SK-N-SH treated with all-trans-retinoic acid at 6 μM for 48 hours (cell line): ENCODE data around the gene OR4D6.

Experiments used
- ATAC-seq: fragments of 200-7000 bp; cut with Tn5 transposase; 3 replicates; pipeline ENCODE4 v1.9.1; 2020; ENCODE audit warnings: mild to moderate bottlenecking, moderate library complexity
- ARNTL ChIP-seq: fragments of 450-650 bp; formaldehyde crosslinking; IDR thresholded peaks from 2 replicates; pipeline ENCODE4 v1.5.0; 2020; ENCODE audit warnings: low read depth, mild to moderate bottlenecking, moderate library complexity, borderline replicate concordance
- BACH2 ChIP-seq: fragments of 250-450 bp; sonication (Bioruptor Pico); IDR thresholded peaks from 2 replicates; pipeline ENCODE4 v1.9.0; 2021; ENCODE audit warnings: mild to moderate bottlenecking, borderline replicate concordance
- CSDC2 ChIP-seq: fragments of 250-450 bp; sonication (Bioruptor Pico); IDR thresholded peaks from 2 replicates; pipeline ENCODE4 v1.5.0; 2020; ENCODE audit warnings: mild to moderate bottlenecking, moderate library complexity
- ESRRG ChIP-seq: fragments of 250-450 bp; sonication (Bioruptor Pico); IDR thresholded peaks from 2 replicates; pipeline ENCODE4 v1.6.1; 2021; ENCODE audit warnings: mild to moderate bottlenecking
- ISL1 ChIP-seq: fragments of 250-450 bp; sonication (Bioruptor Pico); IDR thresholded peaks from 2 replicates; pipeline ENCODE4 v2.1.2; 2022; ENCODE audit warnings: mild to moderate bottlenecking, moderate library complexity
- OSR1 ChIP-seq: fragments of 250-450 bp; sonication (Bioruptor Pico); IDR thresholded peaks from 2 replicates; pipeline ENCODE4 v1.8.0; 2022; ENCODE audit warnings: moderate library complexity, mild to moderate bottlenecking, inconsistent platforms
- PPARA ChIP-seq: fragments of 250-450 bp; sonication (Bioruptor Pico); IDR thresholded peaks from 2 replicates; pipeline ENCODE4 v1.5.0; 2020; ENCODE audit warnings: mild to moderate bottlenecking, borderline replicate concordance
- SNAI2 ChIP-seq: fragments of 250-450 bp; sonication (Bioruptor Pico); IDR thresholded peaks from 2 replicates; pipeline ENCODE4 v1.5.0; 2020; ENCODE audit warnings: mild to moderate bottlenecking, moderate library complexity
- TCF4 ChIP-seq: fragments of 250-450 bp; sonication (Bioruptor Pico); IDR thresholded peaks from 2 replicates; pipeline ENCODE4 v1.8.0; 2021; ENCODE audit warnings: mild to moderate bottlenecking, moderate library complexity, borderline replicate concordance
- TOX ChIP-seq: fragments of 250-450 bp; sonication (Bioruptor Pico); IDR thresholded peaks from 2 replicates; pipeline ENCODE4 v1.8.0; 2021; ENCODE audit warnings: mild to moderate bottlenecking, moderate library complexity, borderline replicate concordance
- ZC3H10 ChIP-seq: fragments of 250-450 bp; sonication (Bioruptor Pico); IDR thresholded peaks from 2 replicates; pipeline ENCODE4 v1.5.1; 2021; ENCODE audit warnings: mild to moderate bottlenecking, moderate library complexity
- ZFP3 ChIP-seq: fragments of 250-450 bp; sonication (Bioruptor Pico); IDR thresholded peaks from 2 replicates; pipeline ENCODE4 v1.5.0; 2020; ENCODE audit warnings: mild to moderate bottlenecking, moderate library complexity
- ZFP30 ChIP-seq: fragments of 450-650 bp; formaldehyde crosslinking; IDR thresholded peaks from 2 replicates; pipeline ENCODE4 v1.5.0; 2022; ENCODE audit warnings: mild to moderate bottlenecking, moderate library complexity
- ZNF565 ChIP-seq: fragments of 450-650 bp; formaldehyde crosslinking; conservative IDR thresholded peaks from 2 replicates; pipeline ENCODE4 v1.5.0; 2020; ENCODE audit warnings: low read depth, mild to moderate bottlenecking, moderate library complexity
- ZNF70 ChIP-seq: fragments of 450-650 bp; formaldehyde crosslinking; IDR thresholded peaks from 2 replicates; pipeline ENCODE4 v1.5.0; 2020; ENCODE audit warnings: mild to moderate bottlenecking, moderate library complexity
- ZNF8 ChIP-seq: fragments of 450-650 bp; formaldehyde crosslinking; IDR thresholded peaks from 2 replicates; pipeline ENCODE4 v1.5.0; 2020; ENCODE audit warnings: mild to moderate bottlenecking, moderate library complexity
- TF ChIP-seq, protein P1 (sequence below): fragments of 250-450 bp; sonication (Bioruptor Pico); IDR thresholded peaks from 2 replicates; pipeline ENCODE4 v1.5.0; 2020; ENCODE audit warnings: mild to moderate bottlenecking, moderate library complexity
- TF ChIP-seq, protein P2 (sequence below): fragments of 250-450 bp; sonication (Bioruptor Pico); IDR thresholded peaks from 2 replicates; pipeline ENCODE4 v1.8.0; 2020; ENCODE audit warnings: mild to moderate bottlenecking, moderate library complexity, borderline replicate concordance
- TF ChIP-seq, protein P3 (sequence below): fragments of 250-450 bp; sonication (Bioruptor Pico); IDR thresholded peaks from 2 replicates; pipeline ENCODE4 v1.5.1; 2020; ENCODE audit warnings: low read depth, mild to moderate bottlenecking, moderate library complexity
- TF ChIP-seq, protein P4 (sequence below): fragments of 250-450 bp; sonication (Bioruptor Pico); IDR thresholded peaks from 2 replicates; pipeline ENCODE4 v1.8.0; 2021; ENCODE audit warnings: low read depth, mild to moderate bottlenecking, moderate library complexity, borderline replicate concordance
- TF ChIP-seq, protein P5 (sequence below): fragments of 250-450 bp; sonication (Bioruptor Pico); IDR thresholded peaks from 2 replicates; pipeline ENCODE4 v1.5.1; 2021; ENCODE audit warnings: mild to moderate bottlenecking, moderate library complexity

Gene OR4D6

DNA sequence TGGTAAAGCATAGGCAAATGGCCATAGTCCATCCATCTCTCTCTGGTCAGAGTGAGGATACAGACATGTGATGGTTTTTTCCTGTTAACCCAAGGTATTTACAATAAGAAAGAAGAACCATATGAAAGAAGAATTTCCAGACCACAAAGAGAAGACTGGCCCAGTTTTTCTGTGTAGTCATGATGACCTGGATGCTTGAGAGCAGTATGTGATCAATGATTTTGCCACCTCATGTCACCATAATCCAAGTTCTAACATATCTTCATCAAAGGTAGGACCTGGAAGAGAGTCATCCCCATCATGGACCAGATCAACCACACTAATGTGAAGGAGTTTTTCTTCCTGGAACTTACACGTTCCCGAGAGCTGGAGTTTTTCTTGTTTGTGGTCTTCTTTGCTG is at the start of gene OR4D6:
Gene OR4D6 (plus strand): TSS at position 301 of the 400 bp plus-strand sequence. CDS start 0 bp downstream, at position 301.
- ATAC-seq: no peak
- TF ChIP-seq ZFP30 (CRISPR knock-in tag) (no peak), ZNF8 (no peak), SNAI2 (CRISPR knock-in tag) (no peak), ZFP3 (CRISPR knock-in tag) (no peak), PPARA (CRISPR knock-in tag) (no peak), OSR1 (CRISPR knock-in tag) (no peak), ZC3H10 (CRISPR knock-in tag) (no peak), BACH2 (no peak), ESRRG (CRISPR knock-in tag) (no peak), ZNF70 (no peak), ARNTL (CRISPR knock-in tag) (no peak), TOX (CRISPR knock-in tag) (no peak), TCF4 (CRISPR knock-in tag) (no peak)
- TF ChIP-seq, protein P1, sequence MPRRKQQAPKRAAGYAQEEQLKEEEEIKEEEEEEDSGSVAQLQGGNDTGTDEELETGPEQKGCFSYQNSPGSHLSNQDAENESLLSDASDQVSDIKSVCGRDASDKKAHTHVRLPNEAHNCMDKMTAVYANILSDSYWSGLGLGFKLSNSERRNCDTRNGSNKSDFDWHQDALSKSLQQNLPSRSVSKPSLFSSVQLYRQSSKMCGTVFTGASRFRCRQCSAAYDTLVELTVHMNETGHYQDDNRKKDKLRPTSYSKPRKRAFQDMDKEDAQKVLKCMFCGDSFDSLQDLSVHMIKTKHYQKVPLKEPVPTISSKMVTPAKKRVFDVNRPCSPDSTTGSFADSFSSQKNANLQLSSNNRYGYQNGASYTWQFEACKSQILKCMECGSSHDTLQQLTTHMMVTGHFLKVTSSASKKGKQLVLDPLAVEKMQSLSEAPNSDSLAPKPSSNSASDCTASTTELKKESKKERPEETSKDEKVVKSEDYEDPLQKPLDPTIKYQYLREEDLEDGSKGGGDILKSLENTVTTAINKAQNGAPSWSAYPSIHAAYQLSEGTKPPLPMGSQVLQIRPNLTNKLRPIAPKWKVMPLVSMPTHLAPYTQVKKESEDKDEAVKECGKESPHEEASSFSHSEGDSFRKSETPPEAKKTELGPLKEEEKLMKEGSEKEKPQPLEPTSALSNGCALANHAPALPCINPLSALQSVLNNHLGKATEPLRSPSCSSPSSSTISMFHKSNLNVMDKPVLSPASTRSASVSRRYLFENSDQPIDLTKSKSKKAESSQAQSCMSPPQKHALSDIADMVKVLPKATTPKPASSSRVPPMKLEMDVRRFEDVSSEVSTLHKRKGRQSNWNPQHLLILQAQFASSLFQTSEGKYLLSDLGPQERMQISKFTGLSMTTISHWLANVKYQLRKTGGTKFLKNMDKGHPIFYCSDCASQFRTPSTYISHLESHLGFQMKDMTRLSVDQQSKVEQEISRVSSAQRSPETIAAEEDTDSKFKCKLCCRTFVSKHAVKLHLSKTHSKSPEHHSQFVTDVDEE (CRISPR knock-in tag): no peak
- TF ChIP-seq, protein P2, sequence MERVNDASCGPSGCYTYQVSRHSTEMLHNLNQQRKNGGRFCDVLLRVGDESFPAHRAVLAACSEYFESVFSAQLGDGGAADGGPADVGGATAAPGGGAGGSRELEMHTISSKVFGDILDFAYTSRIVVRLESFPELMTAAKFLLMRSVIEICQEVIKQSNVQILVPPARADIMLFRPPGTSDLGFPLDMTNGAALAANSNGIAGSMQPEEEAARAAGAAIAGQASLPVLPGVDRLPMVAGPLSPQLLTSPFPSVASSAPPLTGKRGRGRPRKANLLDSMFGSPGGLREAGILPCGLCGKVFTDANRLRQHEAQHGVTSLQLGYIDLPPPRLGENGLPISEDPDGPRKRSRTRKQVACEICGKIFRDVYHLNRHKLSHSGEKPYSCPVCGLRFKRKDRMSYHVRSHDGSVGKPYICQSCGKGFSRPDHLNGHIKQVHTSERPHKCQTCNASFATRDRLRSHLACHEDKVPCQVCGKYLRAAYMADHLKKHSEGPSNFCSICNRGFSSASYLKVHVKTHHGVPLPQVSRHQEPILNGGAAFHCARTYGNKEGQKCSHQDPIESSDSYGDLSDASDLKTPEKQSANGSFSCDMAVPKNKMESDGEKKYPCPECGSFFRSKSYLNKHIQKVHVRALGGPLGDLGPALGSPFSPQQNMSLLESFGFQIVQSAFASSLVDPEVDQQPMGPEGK (CRISPR knock-in tag): no peak
- TF ChIP-seq, protein P3, sequence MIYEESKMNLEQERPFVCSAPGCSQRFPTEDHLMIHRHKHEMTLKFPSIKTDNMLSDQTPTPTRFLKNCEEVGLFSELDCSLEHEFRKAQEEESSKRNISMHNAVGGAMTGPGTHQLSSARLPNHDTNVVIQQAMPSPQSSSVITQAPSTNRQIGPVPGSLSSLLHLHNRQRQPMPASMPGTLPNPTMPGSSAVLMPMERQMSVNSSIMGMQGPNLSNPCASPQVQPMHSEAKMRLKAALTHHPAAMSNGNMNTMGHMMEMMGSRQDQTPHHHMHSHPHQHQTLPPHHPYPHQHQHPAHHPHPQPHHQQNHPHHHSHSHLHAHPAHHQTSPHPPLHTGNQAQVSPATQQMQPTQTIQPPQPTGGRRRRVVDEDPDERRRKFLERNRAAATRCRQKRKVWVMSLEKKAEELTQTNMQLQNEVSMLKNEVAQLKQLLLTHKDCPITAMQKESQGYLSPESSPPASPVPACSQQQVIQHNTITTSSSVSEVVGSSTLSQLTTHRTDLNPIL (CRISPR knock-in tag): no peak
- TF ChIP-seq, protein P4, sequence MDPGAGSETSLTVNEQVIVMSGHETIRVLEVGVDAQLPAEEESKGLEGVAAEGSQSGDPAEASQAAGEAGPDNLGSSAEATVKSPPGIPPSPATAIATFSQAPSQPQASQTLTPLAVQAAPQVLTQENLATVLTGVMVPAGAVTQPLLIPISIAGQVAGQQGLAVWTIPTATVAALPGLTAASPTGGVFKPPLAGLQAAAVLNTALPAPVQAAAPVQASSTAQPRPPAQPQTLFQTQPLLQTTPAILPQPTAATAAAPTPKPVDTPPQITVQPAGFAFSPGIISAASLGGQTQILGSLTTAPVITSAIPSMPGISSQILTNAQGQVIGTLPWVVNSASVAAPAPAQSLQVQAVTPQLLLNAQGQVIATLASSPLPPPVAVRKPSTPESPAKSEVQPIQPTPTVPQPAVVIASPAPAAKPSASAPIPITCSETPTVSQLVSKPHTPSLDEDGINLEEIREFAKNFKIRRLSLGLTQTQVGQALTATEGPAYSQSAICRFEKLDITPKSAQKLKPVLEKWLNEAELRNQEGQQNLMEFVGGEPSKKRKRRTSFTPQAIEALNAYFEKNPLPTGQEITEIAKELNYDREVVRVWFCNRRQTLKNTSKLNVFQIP (CRISPR knock-in tag): no peak

DNA sequence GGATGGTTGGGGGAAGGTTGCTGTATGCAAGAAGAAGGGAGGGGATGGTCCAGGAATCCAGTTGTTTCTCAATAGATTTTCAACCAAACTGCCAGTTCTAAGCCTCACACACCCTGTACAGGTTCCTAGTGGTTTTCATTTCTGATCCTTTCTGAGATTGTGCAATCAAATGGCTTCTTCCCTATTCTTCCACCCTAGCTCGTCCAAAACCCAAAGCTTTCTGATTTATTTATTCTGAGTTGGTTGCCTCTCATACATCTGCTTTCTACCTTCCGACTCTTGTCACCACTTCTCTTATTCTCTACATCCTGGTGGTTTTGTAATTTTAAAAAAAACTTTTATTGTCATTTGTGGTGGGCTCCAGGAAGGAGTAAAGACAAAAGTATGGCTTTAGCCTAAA is 43.1 kb upstream of the OR4D6 start:
- no peak for ATAC-seq
- no peak for TF ChIP-seq ISL1 (CRISPR knock-in tag)
- TF ChIP-seq ZC3H10 (CRISPR knock-in tag): no peak
- no peak for TF ChIP-seq CSDC2
- TF ChIP-seq, protein P2 (CRISPR knock-in tag): no peak
- TF ChIP-seq TCF4 (CRISPR knock-in tag): no peak
- no peak for TF ChIP-seq SNAI2 (CRISPR knock-in tag)
- TF ChIP-seq, protein P4 (CRISPR knock-in tag): no peak
- TF ChIP-seq, protein P1 (CRISPR knock-in tag): no peak
- TF ChIP-seq, protein P3 (CRISPR knock-in tag): no peak
- TF ChIP-seq, protein P5, sequence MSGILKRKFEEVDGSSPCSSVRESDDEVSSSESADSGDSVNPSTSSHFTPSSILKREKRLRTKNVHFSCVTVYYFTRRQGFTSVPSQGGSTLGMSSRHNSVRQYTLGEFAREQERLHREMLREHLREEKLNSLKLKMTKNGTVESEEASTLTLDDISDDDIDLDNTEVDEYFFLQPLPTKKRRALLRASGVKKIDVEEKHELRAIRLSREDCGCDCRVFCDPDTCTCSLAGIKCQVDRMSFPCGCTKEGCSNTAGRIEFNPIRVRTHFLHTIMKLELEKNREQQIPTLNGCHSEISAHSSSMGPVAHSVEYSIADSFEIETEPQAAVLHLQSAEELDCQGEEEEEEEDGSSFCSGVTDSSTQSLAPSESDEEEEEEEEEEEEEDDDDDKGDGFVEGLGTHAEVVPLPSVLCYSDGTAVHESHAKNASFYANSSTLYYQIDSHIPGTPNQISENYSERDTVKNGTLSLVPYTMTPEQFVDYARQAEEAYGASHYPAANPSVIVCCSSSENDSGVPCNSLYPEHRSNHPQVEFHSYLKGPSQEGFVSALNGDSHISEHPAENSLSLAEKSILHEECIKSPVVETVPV: no peak
- no peak for TF ChIP-seq ZNF70
- TF ChIP-seq ZNF8: no peak
- no peak for TF ChIP-seq ZFP30 (CRISPR knock-in tag)
- no peak for TF ChIP-seq PPARA (CRISPR knock-in tag)
- no peak for TF ChIP-seq ZNF565 (CRISPR knock-in tag)
- no peak for TF ChIP-seq ESRRG (CRISPR knock-in tag)
- no peak for TF ChIP-seq TOX (CRISPR knock-in tag)
